Measurements from ENCODE around the gene EXOC6. TPM values are rescaled to one million over a fixed set of nuclear protein-coding genes. Genes with fewer than 3 reads are reported as not detected.
A peak's percentile ranks its signal among the peaks of the same experiment; 100 is the strongest.
"Not testable (repeated sequence)": the region's sequence is repeated elsewhere in the genome, so short reads cannot be mapped to it uniquely, and the experiment has no call there.

Gene EXOC6
- total and polyA plus RNA-seq, 4 experiments from 2014 or later, result 4.3 to 11.4 (median 10.9) TPM

DNA sequence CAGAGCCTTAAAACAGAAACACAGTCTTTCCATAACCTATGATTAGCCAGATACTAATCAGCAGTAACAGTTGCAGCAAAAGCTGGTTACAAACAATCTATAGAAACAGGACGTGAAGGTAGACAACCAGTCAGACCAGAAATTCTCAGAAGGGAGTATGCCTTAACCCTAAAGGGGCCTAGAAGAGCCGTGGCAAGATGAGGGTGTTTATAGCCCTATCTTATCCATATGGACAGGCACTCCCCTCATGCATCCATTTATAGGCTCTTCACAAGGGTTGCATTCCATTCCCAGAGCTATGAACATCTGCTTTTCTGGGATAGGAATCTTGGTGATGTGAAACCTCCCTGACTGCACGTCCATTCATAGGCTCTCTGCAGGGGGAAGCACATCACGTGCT lies 64.3 kb downstream of the EXOC6 start:
- H3K27me3 ChIP-seq (ENCODE audit: insufficient read depth, low read length); intact Hi-C loops (cut with micrococcal nuclease); H3K4me3 Mint-ChIP-seq; H3K9me3 Mint-ChIP-seq; H3K4me1 Mint-ChIP-seq; H3K27ac ChIP-seq (ENCODE audit: low read depth, low read length); H3K4me3 ChIP-seq (ENCODE audit: low read length in 2 of 2); H3K27me3 Mint-ChIP-seq; H3K4me1 ChIP-seq (ENCODE audit: insufficient read depth, low read length); POLR2A ChIA-PET (ENCODE audit: partially characterized antibody); H3K36me3 ChIP-seq (ENCODE audit: insufficient read depth, low read length); H3K9me3 ChIP-seq (ENCODE audit: control insufficient read depth in 1 of 2, low read length in 2 of 2); DNase-seq: not testable (repeated sequence)
- CTCF ChIA-PET (ENCODE audit: partially characterized antibody), result interaction anchor here (1.3 kb wide), 1 partner anchor 53 kb away, joined by 3 read pairs; no protein-coding TSS in a partner anchor
- Mint-ChIP-seq H3K27ac (peak overlapping the region in 1 of 7 donors; percentile 41), H3K36me3 (peaks cover 12 to 15% of the 10 kb centered on the region in 2 donors)

DNA sequence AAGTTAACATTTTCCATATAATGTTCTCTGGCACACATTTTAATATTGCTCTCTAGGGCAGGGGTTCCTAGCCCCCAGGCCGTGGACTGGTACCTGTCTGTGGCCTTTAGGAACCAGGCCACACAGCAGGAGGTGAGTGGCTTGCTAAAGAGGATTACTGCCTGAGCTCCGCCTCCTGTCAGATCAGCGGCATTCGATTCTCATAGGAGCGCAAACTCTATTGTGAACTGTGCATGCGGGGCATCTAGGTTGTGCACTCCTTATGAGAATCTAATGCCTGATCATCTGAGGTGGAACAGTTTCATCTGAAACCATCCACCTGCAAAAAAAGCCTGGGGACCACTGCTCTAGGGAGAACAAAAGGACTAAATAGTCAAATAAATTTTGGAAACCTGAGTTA lies 65.7 kb downstream of the EXOC6 start:
- H3K27ac ChIP-seq (ENCODE audit: low read depth, low read length), result no peak overlapping the region
- intact Hi-C loops (cut with micrococcal nuclease), result no loop called here
- H3K36me3 ChIP-seq (ENCODE audit: insufficient read depth, low read length), result no peaks in the 10 kb centered on the region
- no peaks in the 10 kb centered on the region for H3K9me3 ChIP-seq (ENCODE audit: control insufficient read depth in 1 of 2, low read length in 2 of 2)
- H3K27me3 ChIP-seq (ENCODE audit: insufficient read depth, low read length), result no peaks in the 10 kb centered on the region
- CTCF ChIA-PET (ENCODE audit: partially characterized antibody), result interaction anchor here (0.6 to 1.1 kb wide), 5 partner anchors 9 to 121 kb away, joined by 3 read pairs; no protein-coding TSS in a partner anchor
- H3K36me3 Mint-ChIP-seq, result peaks cover 11 to 13% of the 10 kb centered on the region in 2 donors
- no peak for DNase-seq
- H3K4me3 ChIP-seq (ENCODE audit: low read length in 2 of 2), result no peak overlapping the region
- H3K4me3 Mint-ChIP-seq, result no peak overlapping the region
- H3K4me1 ChIP-seq (ENCODE audit: insufficient read depth, low read length), result no peaks in the 10 kb centered on the region
- peak overlapping the region in 1 of 7 donors; percentile 56 for H3K27ac Mint-ChIP-seq
- POLR2A ChIA-PET (ENCODE audit: partially characterized antibody), result no interaction called here
- H3K9me3 Mint-ChIP-seq, result no peaks in the 10 kb centered on the region
- no peaks in the 10 kb centered on the region for H3K27me3 Mint-ChIP-seq
- H3K4me1 Mint-ChIP-seq, result peaks cover 0 to 4% (median 3%) of the 10 kb centered on the region in 4 donors

DNA sequence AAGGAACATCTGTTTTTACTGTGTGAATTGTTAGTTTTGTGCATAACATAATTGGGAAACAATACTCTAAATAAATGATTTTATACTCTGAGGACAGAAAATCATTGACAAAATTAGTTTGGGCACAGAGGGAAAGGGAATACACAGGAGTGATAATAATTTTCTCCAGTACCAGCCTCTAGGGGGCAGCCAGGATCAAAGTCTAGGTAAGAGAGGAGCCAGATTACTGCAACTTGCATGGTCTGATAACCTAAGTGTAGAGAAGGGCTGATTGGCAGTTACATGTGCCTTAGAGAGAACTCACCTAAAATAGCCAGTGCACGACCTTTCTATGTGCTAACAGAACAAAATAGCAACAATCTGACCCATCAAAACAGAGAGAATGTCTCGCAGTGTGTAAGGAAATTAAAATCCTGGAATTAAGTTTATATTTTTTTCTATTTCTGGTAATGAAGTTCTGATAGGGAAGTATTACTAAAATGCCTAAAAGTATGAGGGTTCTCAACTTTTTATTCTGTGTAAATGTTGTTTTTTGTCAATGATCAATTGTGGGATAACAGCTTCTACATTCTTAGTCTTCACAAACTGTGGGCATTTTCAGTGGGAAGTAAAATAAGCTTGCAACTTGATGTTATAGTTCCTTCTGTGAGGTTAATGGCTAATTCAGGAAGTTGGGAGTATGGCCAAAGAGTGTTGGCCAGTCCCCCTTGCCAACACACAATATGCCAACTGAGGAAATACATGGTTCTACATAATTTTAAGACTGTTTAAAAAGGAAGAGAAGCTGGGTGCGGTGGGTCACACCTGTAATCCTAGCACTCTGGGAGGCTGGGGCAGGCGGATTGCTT lies 66.4 kb downstream of the EXOC6 start:
- Mint-ChIP-seq H3K4me3 (no peak overlapping the region), H3K27ac (no peak overlapping the region), H3K4me1 (peaks cover 0 to 4% (median 3%) of the 10 kb centered on the region in 4 donors), H3K27me3 (no peaks in the 10 kb centered on the region), H3K36me3 (peaks cover 11 to 16% of the 10 kb centered on the region in 2 donors), H3K9me3 (no peaks in the 10 kb centered on the region)
- H3K9me3 ChIP-seq (ENCODE audit: control insufficient read depth in 1 of 2, low read length in 2 of 2), result no peaks in the 10 kb centered on the region
- H3K36me3 ChIP-seq (ENCODE audit: insufficient read depth, low read length), result no peaks in the 10 kb centered on the region
- DNase-seq, result peak; percentile 31 to 44 (median 40)
- ChIA-PET POLR2A (ENCODE audit: partially characterized antibody) (no interaction called here), CTCF (ENCODE audit: partially characterized antibody) (interaction anchor here (0.6 to 1.7 kb wide), 5 partner anchors 10 to 68 kb away, joined by 3 to 6 read pairs (median 3); no protein-coding TSS in a partner anchor)
- no peak overlapping the region for H3K4me3 ChIP-seq (ENCODE audit: low read length in 2 of 2)
- H3K27ac ChIP-seq (ENCODE audit: low read depth, low read length), result no peak overlapping the region
- no peaks in the 10 kb centered on the region for H3K4me1 ChIP-seq (ENCODE audit: insufficient read depth, low read length)
- no peaks in the 10 kb centered on the region for H3K27me3 ChIP-seq (ENCODE audit: insufficient read depth, low read length)
- intact Hi-C loops (cut with micrococcal nuclease), result no loop called here

DNA sequence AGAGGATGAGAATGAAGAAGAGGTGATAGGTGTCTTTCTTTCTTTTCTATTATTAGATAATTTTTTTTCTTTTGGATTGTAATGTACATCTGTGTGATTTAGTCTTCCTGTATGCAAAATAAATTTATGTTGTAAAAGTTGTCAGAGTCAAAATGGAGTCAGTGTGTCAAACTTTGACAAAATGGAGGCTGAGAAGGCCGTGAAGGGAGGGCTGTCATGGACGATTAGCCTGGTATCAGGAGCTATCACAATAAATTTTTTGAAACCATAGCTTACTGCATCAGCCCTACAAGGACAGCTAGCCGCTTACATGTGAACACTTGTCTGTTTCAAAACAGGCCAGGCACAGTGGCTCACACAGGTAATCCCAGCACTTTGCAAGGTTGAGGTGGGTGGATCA lies 67.6 kb downstream of the EXOC6 start:
- POLR2A ChIA-PET (ENCODE audit: partially characterized antibody), result no interaction called here
- Histone ChIP-seq H3K36me3 (ENCODE audit: insufficient read depth, low read length) (no peaks in the 10 kb centered on the region), H3K4me1 (ENCODE audit: insufficient read depth, low read length) (no peaks in the 10 kb centered on the region), H3K27me3 (ENCODE audit: insufficient read depth, low read length) (no peaks in the 10 kb centered on the region), H3K27ac (ENCODE audit: low read depth, low read length) (no peak overlapping the region), H3K9me3 (ENCODE audit: control insufficient read depth in 1 of 2, low read length in 2 of 2) (peaks cover 0 to 5% of the 10 kb centered on the region in 2 donors), H3K4me3 (ENCODE audit: low read length in 2 of 2) (no peak overlapping the region)
- Mint-ChIP-seq H3K27ac (peak overlapping the region in 1 of 7 donors; percentile 13), H3K9me3 (peaks cover 0 to 5% (median 2%) of the 10 kb centered on the region in 8 donors), H3K36me3 (peaks cover 15 to 21% of the 10 kb centered on the region in 2 donors), H3K4me1 (peaks cover 0 to 4% (median 3%) of the 10 kb centered on the region in 4 donors), H3K27me3 (no peaks in the 10 kb centered on the region), H3K4me3 (no peak overlapping the region)
- intact Hi-C loops (cut with micrococcal nuclease), result no loop called here
- CTCF ChIA-PET (ENCODE audit: partially characterized antibody), result interaction anchor here (1.0 to 1.9 kb wide), 4 partner anchors 17 to 73 kb away, joined by 3 to 6 read pairs (median 4); no protein-coding TSS in a partner anchor
- no peak for DNase-seq

DNA sequence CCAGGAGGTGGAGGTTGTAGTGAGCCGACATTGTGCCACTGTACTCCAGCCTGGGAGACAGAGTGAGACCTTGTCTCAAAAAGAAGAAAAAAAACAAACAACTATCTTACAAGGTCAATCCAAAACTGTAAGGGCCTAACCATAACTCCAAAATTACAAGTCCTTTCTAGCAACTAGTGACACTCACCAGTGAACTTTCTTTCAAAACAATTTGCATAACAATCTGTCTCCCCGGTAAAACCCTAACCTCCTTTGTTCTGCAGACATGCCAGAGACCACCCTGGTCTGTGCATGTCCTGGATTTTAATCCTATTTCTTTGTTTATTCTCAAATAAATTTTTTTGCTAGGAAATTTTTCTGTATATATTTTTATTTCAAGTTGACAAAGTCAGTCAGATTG lies 68.1 kb downstream of the EXOC6 start:
- no peaks in the 10 kb centered on the region for H3K27me3 Mint-ChIP-seq
- intact Hi-C loops (cut with micrococcal nuclease), result no loop called here
- H3K27ac ChIP-seq (ENCODE audit: low read depth, low read length), result no peak overlapping the region
- ChIA-PET POLR2A (ENCODE audit: partially characterized antibody) (no interaction called here), CTCF (ENCODE audit: partially characterized antibody) (interaction anchor here (1.7 to 1.9 kb wide), 2 partner anchors 33 to 74 kb away, joined by 6 read pairs; no protein-coding TSS in a partner anchor)
- H3K9me3 ChIP-seq (ENCODE audit: control insufficient read depth in 1 of 2, low read length in 2 of 2), result peaks cover 0 to 6% of the 10 kb centered on the region in 2 donors
- H3K36me3 Mint-ChIP-seq, result peaks cover 11 to 23% of the 10 kb centered on the region in 2 donors
- H3K36me3 ChIP-seq (ENCODE audit: insufficient read depth, low read length), result no peaks in the 10 kb centered on the region
- H3K4me1 ChIP-seq (ENCODE audit: insufficient read depth, low read length), result no peaks in the 10 kb centered on the region
- peaks cover 0 to 6% (median 3%) of the 10 kb centered on the region in 8 donors for H3K9me3 Mint-ChIP-seq
- H3K4me3 Mint-ChIP-seq, result no peak overlapping the region
- H3K27ac Mint-ChIP-seq, result no peak overlapping the region
- H3K4me1 Mint-ChIP-seq, result peaks cover 0 to 4% (median 3%) of the 10 kb centered on the region in 4 donors
- no peak overlapping the region for H3K4me3 ChIP-seq (ENCODE audit: low read length in 2 of 2)
- no peak for DNase-seq
- no peaks in the 10 kb centered on the region for H3K27me3 ChIP-seq (ENCODE audit: insufficient read depth, low read length)

DNA sequence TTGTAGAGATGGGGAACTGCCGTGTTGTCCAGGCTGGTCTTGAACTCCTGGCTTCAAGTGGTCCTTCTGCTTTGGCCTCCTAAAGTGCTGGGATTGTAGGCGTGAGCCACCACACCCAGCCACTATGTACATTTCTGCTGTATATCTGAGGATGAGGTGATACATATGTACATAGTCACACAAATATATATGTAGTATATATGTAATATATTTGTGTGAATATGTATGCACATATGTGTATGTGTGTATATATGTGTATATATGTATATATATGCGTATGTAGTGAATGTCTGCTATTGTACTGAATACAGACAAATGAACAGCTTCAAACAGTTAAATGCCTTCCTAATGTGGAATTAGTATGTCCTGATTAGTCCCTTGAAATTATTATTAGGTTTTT lies 70.3 kb downstream of the EXOC6 start:
- intact Hi-C loops (cut with micrococcal nuclease), result no loop called here
- no peak overlapping the region for H3K27ac ChIP-seq (ENCODE audit: low read depth, low read length)
- Mint-ChIP-seq H3K4me1 (peaks cover 0 to 4% (median 3%) of the 10 kb centered on the region in 4 donors), H3K27me3 (no peaks in the 10 kb centered on the region), H3K9me3 (peaks cover 0 to 6% (median 4%) of the 10 kb centered on the region in 8 donors), H3K27ac (peak overlapping the region in 1 of 7 donors; percentile 15), H3K36me3 (peaks cover 13 to 23% of the 10 kb centered on the region in 2 donors), H3K4me3 (no peak overlapping the region)
- CTCF ChIA-PET (ENCODE audit: partially characterized antibody), result interaction anchor here (0.7 kb wide), 1 partner anchor 33 kb away, joined by 3 read pairs; no protein-coding TSS in a partner anchor
- peaks cover 0 to 6% of the 10 kb centered on the region in 2 donors for H3K9me3 ChIP-seq (ENCODE audit: control insufficient read depth in 1 of 2, low read length in 2 of 2)
- POLR2A ChIA-PET (ENCODE audit: partially characterized antibody), result no interaction called here
- no peak for DNase-seq
- H3K4me1 ChIP-seq (ENCODE audit: insufficient read depth, low read length), result no peaks in the 10 kb centered on the region
- no peak overlapping the region for H3K4me3 ChIP-seq (ENCODE audit: low read length in 2 of 2)
- H3K36me3 ChIP-seq (ENCODE audit: insufficient read depth, low read length), result no peaks in the 10 kb centered on the region
- H3K27me3 ChIP-seq (ENCODE audit: insufficient read depth, low read length), result no peaks in the 10 kb centered on the region

DNA sequence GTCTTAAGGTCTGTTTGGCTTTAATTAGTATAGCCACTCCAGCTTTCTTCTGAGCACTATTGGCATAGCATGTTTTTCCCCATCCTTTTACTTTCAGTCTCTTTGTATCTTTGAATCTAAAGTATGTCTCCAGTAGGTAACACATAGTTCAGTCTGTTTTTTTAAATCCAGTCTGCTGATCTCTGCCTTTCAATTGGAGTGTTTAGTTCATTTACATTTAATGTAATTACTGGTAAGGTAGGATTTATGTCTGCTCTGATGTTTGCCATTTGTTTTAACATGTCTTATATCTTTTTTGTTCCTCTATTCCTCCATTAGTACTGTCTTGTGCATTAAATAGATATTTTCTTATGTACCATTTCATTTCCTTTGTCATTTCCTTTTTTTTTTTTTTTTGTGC lies 72.5 kb downstream of the EXOC6 start:
- intact Hi-C loops (cut with micrococcal nuclease), result no loop called here
- Histone ChIP-seq H3K9me3 (ENCODE audit: control insufficient read depth in 1 of 2, low read length in 2 of 2) (peaks cover 0 to 6% of the 10 kb centered on the region in 2 donors), H3K4me3 (ENCODE audit: low read length in 2 of 2) (no peak overlapping the region), H3K27ac (ENCODE audit: low read depth, low read length) (no peak overlapping the region), H3K27me3 (ENCODE audit: insufficient read depth, low read length) (no peaks in the 10 kb centered on the region), H3K36me3 (ENCODE audit: insufficient read depth, low read length) (no peaks in the 10 kb centered on the region), H3K4me1 (ENCODE audit: insufficient read depth, low read length) (no peaks in the 10 kb centered on the region)
- Mint-ChIP-seq H3K27ac (no peak overlapping the region), H3K27me3 (no peaks in the 10 kb centered on the region), H3K9me3 (peaks cover 0 to 6% (median 4%) of the 10 kb centered on the region in 8 donors), H3K4me3 (no peak overlapping the region), H3K4me1 (no peaks in the 10 kb centered on the region), H3K36me3 (peaks cover 9 to 21% of the 10 kb centered on the region in 2 donors)
- ChIA-PET POLR2A (ENCODE audit: partially characterized antibody) (no interaction called here), CTCF (ENCODE audit: partially characterized antibody) (no interaction called here)
- DNase-seq, result no peak
